Parathyroid adenoma (tissue), 2 donors: ENCODE data around the gene ZNF750.

Source experiments
- H2AFZ ChIP-seq: fragments of 300-600 bp; sonication (generic); one replicate; pipeline ENCODE4 v1.7.0; 2017; ENCODE audit warnings: antibody characterized with exemption, mild to moderate bottlenecking
- H3K27ac ChIP-seq: fragments of 300-600 bp; sonication (generic); one replicate; pipeline ENCODE4 v1.7.0; 2017
- H3K27me3 ChIP-seq: fragments of 300-600 bp; sonication (generic); one replicate; pipeline ENCODE4 v1.7.0; 2017; ENCODE audit warnings: low read length; ENCODE audit not compliant: control insufficient read depth, insufficient read depth
- H3K36me3 ChIP-seq: fragments of 300-600 bp; sonication (generic); one replicate; pipeline ENCODE4 v1.7.0; 2017; ENCODE audit warnings: low read length; ENCODE audit not compliant: control insufficient read depth, insufficient read depth
- H3K4me1 ChIP-seq: fragments of 300-600 bp; sonication (generic); one replicate; pipeline ENCODE4 v1.7.0; 2017; ENCODE audit warnings: control low read depth
- H3K4me2 ChIP-seq: fragments of 300-600 bp; sonication (generic); one replicate; pipeline ENCODE4 v1.7.0; 2017; ENCODE audit warnings: low read length
- H3K4me3 ChIP-seq: fragments of 300-600 bp; sonication (generic); one replicate; pipeline ENCODE4 v1.7.0; 2017; ENCODE audit warnings: low read depth, low read length
- H3K79me2 ChIP-seq: fragments of 300-600 bp; sonication (generic); one replicate; pipeline ENCODE4 v1.7.0; 2017; ENCODE audit warnings: control low read depth
- H3K9ac ChIP-seq: fragments of 300-600 bp; sonication (generic); one replicate; pipeline ENCODE4 v1.7.0; 2017; ENCODE audit warnings: mild to moderate bottlenecking
- H3K9me3 ChIP-seq: fragments of 300-600 bp; sonication (generic); one replicate; pipeline ENCODE4 v1.7.0; 2017; ENCODE audit warnings: low read length; ENCODE audit not compliant: control insufficient read depth
- CTCF ChIP-seq: fragments of 300-600 bp; sonication (generic); IDR thresholded peaks from one replicate; pipeline ENCODE4 v1.7.0; 2017; ENCODE audit warnings: antibody characterized with exemption, mild to moderate bottlenecking
- donor health status: primary hyperparathyroidism.

The ZNF750 gene

GRCh38 chr17:82881324-82881823 lies 41.6 kb upstream of the ZNF750 start:
- Histone ChIP-seq H3K4me1 (peaks cover 8% of the 10 kb centered on the region), H3K9ac (no peak overlapping the region), H3K4me3 (no peak overlapping the region), H3K9me3 (no peaks in the 10 kb centered on the region), H3K27me3 (no peaks in the 10 kb centered on the region), H3K36me3 (no peaks in the 10 kb centered on the region), H3K79me2 (peaks cover 44% of the 10 kb centered on the region), H2AFZ (no peak overlapping the region), H3K27ac (no peak overlapping the region), H3K4me2 (no peak overlapping the region)
- no peak for TF ChIP-seq CTCF

GRCh38 chr17:82880620-82881323 lies 41.0 kb upstream of the ZNF750 start:
- Histone ChIP-seq H3K36me3 (no peaks in the 10 kb centered on the region), H3K79me2 (peaks cover 44% of the 10 kb centered on the region), H3K27ac (no peak overlapping the region), H3K4me1 (peaks cover 2% of the 10 kb centered on the region), H3K4me3 (no peak overlapping the region), H3K4me2 (no peak overlapping the region), H3K9me3 (no peaks in the 10 kb centered on the region), H3K27me3 (no peaks in the 10 kb centered on the region), H3K9ac (no peak overlapping the region), H2AFZ (no peak overlapping the region)
- TF ChIP-seq CTCF, result no peak

GRCh38 chr17:82879241-82879640 lies 39.4 kb upstream of the ZNF750 start:
- Histone ChIP-seq H3K9ac (no peak overlapping the region), H2AFZ (no peak overlapping the region), H3K4me3 (no peak overlapping the region), H3K27me3 (no peaks in the 10 kb centered on the region), H3K4me1 (no peaks in the 10 kb centered on the region), H3K79me2 (peaks cover 44% of the 10 kb centered on the region), H3K9me3 (no peaks in the 10 kb centered on the region), H3K36me3 (no peaks in the 10 kb centered on the region), H3K4me2 (no peak overlapping the region), H3K27ac (no peak overlapping the region)
- TF ChIP-seq CTCF, result no peak

GRCh38 chr17:82878527-82878926 lies 38.7 kb upstream of the ZNF750 start:
- H3K4me1 ChIP-seq, result no peaks in the 10 kb centered on the region
- no peaks in the 10 kb centered on the region for H3K36me3 ChIP-seq
- no peak overlapping the region for H3K4me2 ChIP-seq
- no peak for TF ChIP-seq CTCF
- no peak overlapping the region for H3K9ac ChIP-seq
- no peak overlapping the region for H3K4me3 ChIP-seq
- peaks cover 44% of the 10 kb centered on the region for H3K79me2 ChIP-seq
- H3K27me3 ChIP-seq, result no peaks in the 10 kb centered on the region
- H3K27ac ChIP-seq, result no peak overlapping the region
- no peak overlapping the region for H2AFZ ChIP-seq
- H3K9me3 ChIP-seq, result no peaks in the 10 kb centered on the region
